Neural cell (in vitro differentiated cells): ENCODE measurements around the gene MMGT1. TPM values are rescaled to one million over a fixed set of nuclear protein-coding genes. Genes with fewer than 3 reads are reported as not detected.

ENCODE experiments used
- H2AFZ ChIP-seq: fragments of 200-600, 300-800 bp; sonication (generic), shearing (Covaris generic); 2 replicates; pipeline ENCODE4 v1.6.0; 2014; ENCODE audit warnings: low read depth, mild to moderate bottlenecking, antibody characterized with exemption, low read length, moderate library complexity
- H3F3A ChIP-seq: fragments of 200-600 bp; shearing (Covaris generic); 2 replicates; pipeline ENCODE4 v1.6.1; 2016; ENCODE audit warnings: mild to moderate bottlenecking, moderate library complexity, mixed read lengths, antibody characterized with exemption, low read length; ENCODE audit not compliant: insufficient read depth, poor library complexity, severe bottlenecking
- H3K27ac ChIP-seq: fragments of 200-600, 300-800 bp; sonication (generic), shearing (Covaris generic); 2 replicates; pipeline ENCODE4 v1.5.1; 2014; ENCODE audit warnings: mild to moderate bottlenecking, low read length, moderate library complexity
- H3K27me3 ChIP-seq: fragments of 300-800, 200-600 bp; sonication (generic), shearing (Covaris generic); 2 replicates; pipeline ENCODE4 v1.6.0; 2014; ENCODE audit warnings: mild to moderate bottlenecking, low read depth, low read length, moderate library complexity; ENCODE audit not compliant: insufficient read depth
- H3K36me3 ChIP-seq: fragments of 300-800, 200-600 bp; sonication (generic), shearing (Covaris generic); 2 replicates; pipeline ENCODE4 v1.5.1; 2014; ENCODE audit warnings: mild to moderate bottlenecking, antibody characterized with exemption, low read length, moderate library complexity; ENCODE audit not compliant: insufficient read depth
- H3K4me2 ChIP-seq: fragments of 300-800, 200-600 bp; sonication (generic), shearing (Covaris generic); 2 replicates; pipeline ENCODE4 v1.6.0; 2014; ENCODE audit warnings: mild to moderate bottlenecking, low read length
- H3K4me3 ChIP-seq: fragments of 300-800, 200-600 bp; sonication (generic), shearing (Covaris generic); 2 replicates; pipeline ENCODE4 v1.5.1; 2014; ENCODE audit warnings: mild to moderate bottlenecking, low read length, moderate library complexity
- H3K79me2 ChIP-seq: fragments of 200-600 bp; shearing (Covaris generic); replicated peaks from 2 replicates; pipeline ENCODE4 v1.6.0; 2014; ENCODE audit warnings: mild to moderate bottlenecking, low read length, moderate library complexity; ENCODE audit not compliant: insufficient read depth
- H3K9ac ChIP-seq: fragments of 300-800, 200-600 bp; sonication (generic), shearing (Covaris generic); 2 replicates; pipeline ENCODE4 v1.6.1; 2016; ENCODE audit warnings: mild to moderate bottlenecking, low read length, mixed read lengths
- H3K9me2 ChIP-seq: fragments of 200-600 bp; shearing (Covaris generic); 2 replicates; pipeline ENCODE4 v1.6.1; 2016; ENCODE audit warnings: mild to moderate bottlenecking, low read length, mixed read lengths; ENCODE audit not compliant: insufficient read depth
- H3K9me3 ChIP-seq: fragments of 200-600, 300-800 bp; sonication (generic), shearing (Covaris generic); 2 replicates; pipeline ENCODE4 v1.6.1; 2016; ENCODE audit warnings: mild to moderate bottlenecking, mixed run types, low read length, moderate library complexity, mixed read lengths
- H4K20me1 ChIP-seq: fragments of 200-600 bp; shearing (Covaris generic); 2 replicates; pipeline ENCODE4 v1.6.1; 2016; ENCODE audit warnings: mild to moderate bottlenecking, mixed run types; ENCODE audit not compliant: insufficient read depth
- EP300 ChIP-seq: fragments of 450-650 bp; conservative IDR thresholded peaks from 2 replicates; pipeline ENCODE4 v1.6.1; 2014; ENCODE audit warnings: antibody characterized with exemption, mild to moderate bottlenecking, moderate library complexity; ENCODE audit not compliant: poor library complexity, severe bottlenecking
- EZH2 ChIP-seq: fragments of 200-600, 300-800 bp; shearing (Covaris generic), sonication (generic); IDR thresholded peaks from 2 replicates; pipeline ENCODE4 v1.6.1; 2014; ENCODE audit warnings: antibody characterized with exemption, low read length, borderline replicate concordance, mild to moderate bottlenecking; ENCODE audit not compliant: insufficient read depth, poor library complexity, severe bottlenecking
- MXI1 ChIP-seq: fragments of 450-650 bp; conservative IDR thresholded peaks from 2 replicates; pipeline ENCODE4 v1.6.1; 2014; ENCODE audit warnings: antibody characterized with exemption, mild to moderate bottlenecking; ENCODE audit not compliant: poor library complexity, severe bottlenecking
- POLR2AphosphoS5 ChIP-seq: IDR thresholded peaks from 2 replicates; pipeline ENCODE4 v1.6.1; 2012
- RAD21 ChIP-seq: fragments of 450-650 bp; conservative IDR thresholded peaks from 2 replicates; pipeline ENCODE4 v1.6.1; 2014; ENCODE audit warnings: antibody characterized with exemption, mild to moderate bottlenecking, moderate library complexity
- SMC3 ChIP-seq: fragments of 450-650 bp; conservative IDR thresholded peaks from 2 replicates; pipeline ENCODE4 v1.6.1; 2014; ENCODE audit warnings: antibody characterized with exemption, mild to moderate bottlenecking, moderate library complexity; ENCODE audit not compliant: poor library complexity
- TAF1 ChIP-seq: IDR thresholded peaks from 2 replicates; pipeline ENCODE4 v1.6.1; 2012; ENCODE audit warnings: low read depth
- polyA plus RNA-seq: library from polyadenylated mRNA; depleted of rRNA; stranded (reverse); fragments of >200 nt; gene quantifications from 2 replicates; pipeline ENCODE4 v1.2.3, GENCODE V29; 2014
- TF ChIP-seq, protein P1 (sequence below): fragments of 450-650 bp; IDR thresholded peaks from 2 replicates; pipeline ENCODE4 v1.5.1; 2014; ENCODE audit warnings: antibody characterized with exemption, mild to moderate bottlenecking, moderate library complexity; ENCODE audit not compliant: poor library complexity, severe bottlenecking
- TF ChIP-seq, protein P2 (sequence below): IDR thresholded peaks from 2 replicates; pipeline ENCODE4 v1.6.1; 2012; ENCODE audit warnings: borderline replicate concordance

Gene MMGT1
- polyA plus RNA-seq, 1 donor from 2014 or later = 17.5 TPM

DNA sequence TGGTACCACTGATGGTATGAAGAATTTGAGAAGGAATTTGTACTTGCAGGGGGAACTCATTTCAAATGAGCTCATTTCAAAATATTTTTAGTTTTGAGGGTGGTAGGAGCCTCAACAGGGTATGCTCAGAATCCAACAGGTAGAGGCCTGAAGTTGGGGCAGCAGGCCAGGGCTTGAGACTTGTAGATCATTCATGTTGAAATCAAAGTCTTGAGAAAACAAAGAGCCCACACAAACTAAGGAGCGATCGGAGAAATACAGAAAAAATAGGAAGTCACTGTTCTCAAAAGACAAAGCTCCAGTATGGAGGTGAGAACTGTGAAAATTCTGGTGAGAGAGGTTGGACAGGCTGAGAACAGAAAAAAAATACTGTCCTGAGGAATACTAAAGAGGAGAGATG lies 10.5 kb upstream of the MMGT1 start:
- no peaks in the 10 kb centered on the region for H3K9me2 ChIP-seq
- H3K79me2 ChIP-seq = peaks cover 19% of the 10 kb centered on the region
- H2AFZ ChIP-seq = peak overlapping the region; percentile 76
- no peaks in the 10 kb centered on the region for H4K20me1 ChIP-seq
- peak overlapping the region; percentile 60 for H3K27ac ChIP-seq
- H3K4me3 ChIP-seq = peak overlapping the region; percentile 81
- no peaks in the 10 kb centered on the region for H3F3A ChIP-seq
- H3K36me3 ChIP-seq = no peaks in the 10 kb centered on the region
- H3K27me3 ChIP-seq = no peaks in the 10 kb centered on the region
- H3K9ac ChIP-seq = peak overlapping the region; percentile 82
- no peaks in the 10 kb centered on the region for H3K9me3 ChIP-seq
- peak overlapping the region; percentile 39 for H3K4me2 ChIP-seq
- TF ChIP-seq RAD21 (no peak), SMC3 (no peak), POLR2AphosphoS5 (no peak), TAF1 (no peak), MXI1 (no peak), EZH2 (no peak), EP300 (no peak)
- TF ChIP-seq, protein P1, sequence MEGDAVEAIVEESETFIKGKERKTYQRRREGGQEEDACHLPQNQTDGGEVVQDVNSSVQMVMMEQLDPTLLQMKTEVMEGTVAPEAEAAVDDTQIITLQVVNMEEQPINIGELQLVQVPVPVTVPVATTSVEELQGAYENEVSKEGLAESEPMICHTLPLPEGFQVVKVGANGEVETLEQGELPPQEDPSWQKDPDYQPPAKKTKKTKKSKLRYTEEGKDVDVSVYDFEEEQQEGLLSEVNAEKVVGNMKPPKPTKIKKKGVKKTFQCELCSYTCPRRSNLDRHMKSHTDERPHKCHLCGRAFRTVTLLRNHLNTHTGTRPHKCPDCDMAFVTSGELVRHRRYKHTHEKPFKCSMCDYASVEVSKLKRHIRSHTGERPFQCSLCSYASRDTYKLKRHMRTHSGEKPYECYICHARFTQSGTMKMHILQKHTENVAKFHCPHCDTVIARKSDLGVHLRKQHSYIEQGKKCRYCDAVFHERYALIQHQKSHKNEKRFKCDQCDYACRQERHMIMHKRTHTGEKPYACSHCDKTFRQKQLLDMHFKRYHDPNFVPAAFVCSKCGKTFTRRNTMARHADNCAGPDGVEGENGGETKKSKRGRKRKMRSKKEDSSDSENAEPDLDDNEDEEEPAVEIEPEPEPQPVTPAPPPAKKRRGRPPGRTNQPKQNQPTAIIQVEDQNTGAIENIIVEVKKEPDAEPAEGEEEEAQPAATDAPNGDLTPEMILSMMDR = no peak
- TF ChIP-seq, protein P2, sequence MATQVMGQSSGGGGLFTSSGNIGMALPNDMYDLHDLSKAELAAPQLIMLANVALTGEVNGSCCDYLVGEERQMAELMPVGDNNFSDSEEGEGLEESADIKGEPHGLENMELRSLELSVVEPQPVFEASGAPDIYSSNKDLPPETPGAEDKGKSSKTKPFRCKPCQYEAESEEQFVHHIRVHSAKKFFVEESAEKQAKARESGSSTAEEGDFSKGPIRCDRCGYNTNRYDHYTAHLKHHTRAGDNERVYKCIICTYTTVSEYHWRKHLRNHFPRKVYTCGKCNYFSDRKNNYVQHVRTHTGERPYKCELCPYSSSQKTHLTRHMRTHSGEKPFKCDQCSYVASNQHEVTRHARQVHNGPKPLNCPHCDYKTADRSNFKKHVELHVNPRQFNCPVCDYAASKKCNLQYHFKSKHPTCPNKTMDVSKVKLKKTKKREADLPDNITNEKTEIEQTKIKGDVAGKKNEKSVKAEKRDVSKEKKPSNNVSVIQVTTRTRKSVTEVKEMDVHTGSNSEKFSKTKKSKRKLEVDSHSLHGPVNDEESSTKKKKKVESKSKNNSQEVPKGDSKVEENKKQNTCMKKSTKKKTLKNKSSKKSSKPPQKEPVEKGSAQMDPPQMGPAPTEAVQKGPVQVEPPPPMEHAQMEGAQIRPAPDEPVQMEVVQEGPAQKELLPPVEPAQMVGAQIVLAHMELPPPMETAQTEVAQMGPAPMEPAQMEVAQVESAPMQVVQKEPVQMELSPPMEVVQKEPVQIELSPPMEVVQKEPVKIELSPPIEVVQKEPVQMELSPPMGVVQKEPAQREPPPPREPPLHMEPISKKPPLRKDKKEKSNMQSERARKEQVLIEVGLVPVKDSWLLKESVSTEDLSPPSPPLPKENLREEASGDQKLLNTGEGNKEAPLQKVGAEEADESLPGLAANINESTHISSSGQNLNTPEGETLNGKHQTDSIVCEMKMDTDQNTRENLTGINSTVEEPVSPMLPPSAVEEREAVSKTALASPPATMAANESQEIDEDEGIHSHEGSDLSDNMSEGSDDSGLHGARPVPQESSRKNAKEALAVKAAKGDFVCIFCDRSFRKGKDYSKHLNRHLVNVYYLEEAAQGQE = no peak

DNA sequence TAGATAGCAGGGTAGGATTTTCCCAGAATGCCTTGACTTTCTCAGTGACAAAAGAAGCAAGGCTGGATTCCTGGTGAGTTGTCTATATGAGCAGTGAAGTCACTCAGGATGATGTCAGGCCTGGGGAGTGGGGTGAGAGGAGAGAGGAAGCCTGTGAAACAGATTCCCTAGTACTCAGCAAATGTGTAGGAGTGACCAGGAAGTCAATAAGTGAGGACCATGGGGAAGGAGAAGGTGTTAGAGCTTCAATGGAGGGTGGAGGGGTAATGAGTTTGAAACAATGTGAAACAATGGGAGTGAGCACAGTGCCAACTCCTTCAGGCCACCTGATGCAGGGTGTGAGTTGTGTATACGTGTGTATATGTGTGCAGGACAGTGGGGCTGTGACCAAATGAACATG lies 9.1 kb upstream of the MMGT1 start:
- TF ChIP-seq, protein P2 = no peak
- TF ChIP-seq MXI1 (no peak), EP300 (no peak), EZH2 (no peak), POLR2AphosphoS5 (no peak), TAF1 (no peak), RAD21 (no peak), SMC3 (no peak)
- TF ChIP-seq, protein P1 = no peak
- Histone ChIP-seq H3K79me2 (peaks cover 11% of the 10 kb centered on the region), H2AFZ (no peak overlapping the region), H4K20me1 (no peaks in the 10 kb centered on the region), H3K4me3 (no peak overlapping the region), H3K9me2 (no peaks in the 10 kb centered on the region), H3K36me3 (no peaks in the 10 kb centered on the region), H3F3A (no peaks in the 10 kb centered on the region), H3K27me3 (no peaks in the 10 kb centered on the region), H3K27ac (no peak overlapping the region), H3K4me2 (no peak overlapping the region), H3K9ac (no peak overlapping the region), H3K9me3 (no peaks in the 10 kb centered on the region)
